HepG2 (cell line): ENCODE results near the gene TEK. TPM values are rescaled to one million over a fixed set of nuclear protein-coding genes. Genes with fewer than 3 reads are reported as not detected.

ENCODE experiments used
- ATAC-seq: fragments of 200-7000 bp; cut with Tn5 transposase; 3 replicates; pipeline ENCODE4 v1.9.1; 2020; ENCODE audit warnings: mild to moderate bottlenecking, moderate library complexity
- BruUV-seq: library from RNA; stranded (reverse); fragments of 400-500 nt; replicated peaks from 2 replicates; lab custom pipeline; 2021; lab: Mats Ljungman, UMichigan
- CTCF ChIA-PET: fragments of 300-600 bp; formaldehyde crosslinking; extraction: SDS; loops from one replicate; lab custom pipeline; 2021; ENCODE audit warnings: low total read pairs, inconsistent platforms, low intra/inter-chr PET ratio; lab: Yijun Ruan, JAX
- POLR2A ChIA-PET: fragments of 350-600 bp; sonication (Branson Sonifier 250); formaldehyde crosslinking; loops from one replicate; lab custom pipeline; 2020; ENCODE audit warnings: antibody characterized with exemption, inconsistent platforms; lab: Yijun Ruan, JAX
- DNase-seq: peaks from one replicate; pipeline ENCODE4 v3.0.0-alpha.2; 2015; ENCODE audit warnings: low spot score
- FAIRE-seq: peaks from 3 replicates; lab custom pipeline; 2011; peaks lifted over from hg19 to GRCh38; lab: Jason Lieb, UNC
- H2AFZ ChIP-seq: one replicate; pipeline ENCODE4 v1.6.1; 2011; ENCODE audit warnings: low read length, inconsistent platforms
- H3K27ac ChIP-seq: fragments of 300-600 bp; 3 replicates; pipeline ENCODE4 v1.8.0; 2011; ENCODE audit warnings: mixed run types, mild to moderate bottlenecking, mixed read lengths, low read length, inconsistent platforms; ENCODE audit not compliant: insufficient read depth; ENCODE audit errors: extremely low read length
- H3K27me3 ChIP-seq, 2 experiments: fragments of 200-600 bp in 1 of 2; 2 replicates in 1 of 2; 3 replicates in 1 of 2; pipeline versions ENCODE4 v1.6.0 to v1.8.0; 2011; ENCODE audit warnings: low read length in 2 of 2, mild to moderate bottlenecking in 2 of 2, moderate library complexity in 2 of 2, inconsistent platforms in 1 of 2; ENCODE audit not compliant: insufficient read depth in 2 of 2, control insufficient read depth in 1 of 2
- H3K36me3 ChIP-seq, 2 experiments: fragments of 200-600 bp in 1 of 2; replicated peaks in 1 of 2; 2 replicates in 1 of 2; 3 replicates in 1 of 2; pipeline versions ENCODE4 v1.5.1 to v1.8.0; 2011; ENCODE audit warnings: low read length in 2 of 2, inconsistent platforms in 1 of 2; ENCODE audit not compliant: insufficient read depth in 2 of 2, control insufficient read depth in 1 of 2
- H3K4me1 ChIP-seq: 2 replicates; pipeline ENCODE4 v1.5.1; 2012; ENCODE audit warnings: low read length, inconsistent platforms; ENCODE audit not compliant: insufficient read depth
- H3K4me2 ChIP-seq: 2 replicates; pipeline ENCODE4 v1.6.0; 2011; ENCODE audit warnings: low read depth, low read length, inconsistent platforms
- H3K4me3 ChIP-seq, 3 experiments: fragments of 200-600 bp in 1 of 3; sonication (generic), shearing (Covaris generic) in 1 of 3; replicated peaks in 1 of 3; 2 replicates each; pipeline ENCODE4 v1.5.1; 2011 to 2016; ENCODE audit warnings: low read length in 3 of 3, inconsistent platforms in 2 of 3, low read depth in 2 of 3, mild to moderate bottlenecking in 2 of 3, control low read depth in 1 of 3, mixed read lengths in 1 of 3; ENCODE audit not compliant: insufficient read depth in 1 of 3
- H3K79me2 ChIP-seq: one replicate; pipeline ENCODE4 v1.6.1; 2011; ENCODE audit warnings: low read length, inconsistent platforms; ENCODE audit not compliant: insufficient read depth
- H3K9ac ChIP-seq: 2 replicates; pipeline ENCODE4 v1.6.0; 2011; ENCODE audit warnings: mild to moderate bottlenecking, low read depth, low read length, inconsistent platforms; ENCODE audit not compliant: insufficient read depth
- H3K9me3 ChIP-seq: 2 replicates; pipeline ENCODE4 v1.5.1; 2012; ENCODE audit warnings: mild to moderate bottlenecking, low read length
- H4K20me1 ChIP-seq: 2 replicates; pipeline ENCODE4 v1.6.0; 2011; ENCODE audit warnings: inconsistent platforms, mild to moderate bottlenecking, low read length, moderate library complexity; ENCODE audit not compliant: insufficient read depth
- HOXA7 ChIP-seq: sonication (generic); formaldehyde crosslinking; IDR thresholded peaks from 2 replicates; pipeline ENCODE4 v1.8.1; 2022; ENCODE audit warnings: mild to moderate bottlenecking, missing genetic modification reagents, moderate library complexity
- MAF1 ChIP-seq: sonication (generic); formaldehyde crosslinking; IDR thresholded peaks from 2 replicates; pipeline ENCODE4 v1.5.0; 2020; ENCODE audit warnings: missing genetic modification reagents, borderline replicate concordance
- MIXL1 ChIP-seq: IDR thresholded peaks from 2 replicates; pipeline ENCODE4 v1.6.1; 2016
- RXRB ChIP-seq: IDR thresholded peaks from 2 replicates; pipeline ENCODE4 v1.6.1; 2016; ENCODE audit warnings: borderline replicate concordance, missing genetic modification reagents, missing compliant biosample characterization
- TAF1 ChIP-seq: sonication (generic); formaldehyde crosslinking; IDR thresholded peaks from 2 replicates; pipeline ENCODE4 v1.4.0; 2020; ENCODE audit warnings: missing genetic modification reagents
- TSC22D2 ChIP-seq: sonication (generic); formaldehyde crosslinking; IDR thresholded peaks from 2 replicates; pipeline ENCODE4 v1.5.1; 2020; ENCODE audit warnings: missing genetic modification reagents, mild to moderate bottlenecking, borderline replicate concordance
- ZNF557 ChIP-seq: sonication (generic); formaldehyde crosslinking; IDR thresholded peaks from 2 replicates; pipeline ENCODE4 v1.4.0; 2020; ENCODE audit warnings: missing genetic modification reagents
- ZNF580 ChIP-seq: IDR thresholded peaks from 2 replicates; pipeline ENCODE4 v1.6.1; 2016; ENCODE audit warnings: low read depth, borderline replicate concordance
- ZNF782 ChIP-seq: sonication (generic); formaldehyde crosslinking; IDR thresholded peaks from 2 replicates; pipeline ENCODE4 v1.4.0; 2020; ENCODE audit warnings: missing genetic modification reagents, mild to moderate bottlenecking, borderline replicate concordance
- WGBS: methylation state at CpG from one replicate; pipeline ENCODE4 v1.1.6; 2017; ENCODE audit warnings: low lambda C conversion rate; 5-methylcytosine and 5-hydroxymethylcytosine counted together
- in situ Hi-C: cut with HindIII; loops from 2 replicates; pipeline ENCODE4 v1.10.0; 2017; ENCODE audit warnings: low pct_unique_long_range_greater_than_20kb; ENCODE audit not compliant: extremely low pct_ligation_motif_present
- intact Hi-C: fragments of 100-400 bp; cut with micrococcal nuclease; formaldehyde crosslinking; loops from one replicate; pipeline ENCODE4 v1.10.0; 2022; ENCODE audit not compliant: unreplicated experiment
- polyA plus RNA-seq, 8 experiments: library from polyadenylated mRNA; depleted of rRNA in 3 of 8; stranded (reverse) in 7 of 8; unstranded in 1 of 8; fragments of >200 nt; fragmentation: Illumina TruSeq in 4 of 8; extraction: Trizol in 4 of 8; gene quantifications; 2 replicates each; pipeline versions ENCODE4 v1.2.1 to v1.2.3, GENCODE V29; 2011 to 2016; ENCODE audit warnings: low read depth in 4 of 8, missing spikeins in 1 of 8, mixed read lengths in 1 of 8; ENCODE audit not compliant: insufficient read depth in 1 of 8
- total RNA-seq, 5 experiments: library from RNA; depleted of rRNA; stranded (reverse); fragments of >200 nt; fragmentation: Illumina TruSeq; extraction: Trizol; gene quantifications; 2 replicates each; pipeline ENCODE4 v1.2.3, GENCODE V29; 2016; ENCODE audit warnings: low read depth in 1 of 5
- TF ChIP-seq, protein P1 (sequence below): sonication (generic); formaldehyde crosslinking; IDR thresholded peaks from 2 replicates; pipeline ENCODE4 v1.4.0; 2020; ENCODE audit warnings: mild to moderate bottlenecking, low read depth, missing genetic modification reagents
- TF ChIP-seq, protein P2 (sequence below): sonication (generic); formaldehyde crosslinking; IDR thresholded peaks from 2 replicates; pipeline ENCODE4 v1.8.0; 2022; ENCODE audit warnings: mild to moderate bottlenecking, missing genetic modification reagents

The TEK gene
- total and polyA plus RNA-seq, 2 of the 13 experiments (the other 11 are each of a cell fraction or from before 2014, with no cell fraction given) = not detected

DNA sequence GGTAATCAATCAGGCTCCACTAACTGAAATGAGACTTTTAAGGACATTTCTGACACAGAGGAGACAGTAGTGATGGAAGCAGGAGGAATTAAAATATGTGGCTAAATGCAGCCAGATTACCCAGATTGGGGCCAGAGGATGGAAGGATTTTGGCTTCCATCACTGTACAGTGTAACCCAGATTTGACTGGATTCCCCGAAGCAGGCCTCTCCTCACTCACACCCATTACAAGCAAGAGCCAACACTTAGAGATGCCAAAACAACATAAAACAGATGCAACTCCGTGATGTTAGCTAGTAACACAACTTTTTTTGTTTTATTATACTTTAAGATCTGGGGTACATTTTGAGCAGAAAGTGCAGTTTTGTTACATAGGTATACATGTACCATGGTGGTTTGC, 17.6 kb downstream of the TEK start:
- no peak for ATAC-seq
- FAIRE-seq = no peak
- no peak overlapping the region for H3K4me2 ChIP-seq
- WGBS = 13% methylated on average over 2 of the region's 2 CpGs
- no peaks in the 10 kb centered on the region for H3K36me3 ChIP-seq
- CTCF ChIA-PET = no interaction called here
- intact Hi-C loops = no loop called here
- no peak for DNase-seq
- H3K27ac ChIP-seq = no peak overlapping the region
- H3K9ac ChIP-seq = no peak overlapping the region
- H3K79me2 ChIP-seq = no peaks in the 10 kb centered on the region
- TF ChIP-seq, protein P1, sequence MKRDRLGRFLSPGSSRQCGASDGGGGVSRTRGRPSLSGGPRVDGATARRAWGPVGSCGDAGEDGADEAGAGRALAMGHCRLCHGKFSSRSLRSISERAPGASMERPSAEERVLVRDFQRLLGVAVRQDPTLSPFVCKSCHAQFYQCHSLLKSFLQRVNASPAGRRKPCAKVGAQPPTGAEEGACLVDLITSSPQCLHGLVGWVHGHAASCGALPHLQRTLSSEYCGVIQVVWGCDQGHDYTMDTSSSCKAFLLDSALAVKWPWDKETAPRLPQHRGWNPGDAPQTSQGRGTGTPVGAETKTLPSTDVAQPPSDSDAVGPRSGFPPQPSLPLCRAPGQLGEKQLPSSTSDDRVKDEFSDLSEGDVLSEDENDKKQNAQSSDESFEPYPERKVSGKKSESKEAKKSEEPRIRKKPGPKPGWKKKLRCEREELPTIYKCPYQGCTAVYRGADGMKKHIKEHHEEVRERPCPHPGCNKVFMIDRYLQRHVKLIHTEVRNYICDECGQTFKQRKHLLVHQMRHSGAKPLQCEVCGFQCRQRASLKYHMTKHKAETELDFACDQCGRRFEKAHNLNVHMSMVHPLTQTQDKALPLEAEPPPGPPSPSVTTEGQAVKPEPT (CRISPR knock-in tag) = no peak
- TF ChIP-seq, protein P2, sequence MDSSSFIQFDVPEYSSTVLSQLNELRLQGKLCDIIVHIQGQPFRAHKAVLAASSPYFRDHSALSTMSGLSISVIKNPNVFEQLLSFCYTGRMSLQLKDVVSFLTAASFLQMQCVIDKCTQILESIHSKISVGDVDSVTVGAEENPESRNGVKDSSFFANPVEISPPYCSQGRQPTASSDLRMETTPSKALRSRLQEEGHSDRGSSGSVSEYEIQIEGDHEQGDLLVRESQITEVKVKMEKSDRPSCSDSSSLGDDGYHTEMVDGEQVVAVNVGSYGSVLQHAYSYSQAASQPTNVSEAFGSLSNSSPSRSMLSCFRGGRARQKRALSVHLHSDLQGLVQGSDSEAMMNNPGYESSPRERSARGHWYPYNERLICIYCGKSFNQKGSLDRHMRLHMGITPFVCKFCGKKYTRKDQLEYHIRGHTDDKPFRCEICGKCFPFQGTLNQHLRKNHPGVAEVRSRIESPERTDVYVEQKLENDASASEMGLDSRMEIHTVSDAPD (CRISPR knock-in tag) = no peak
- TF ChIP-seq MAF1 (CRISPR knock-in tag) (no peak), ZNF580 (CRISPR knock-in tag) (no peak), MIXL1 (CRISPR knock-in tag) (no peak), TAF1 (CRISPR knock-in tag) (no peak), TSC22D2 (CRISPR knock-in tag) (no peak), RXRB (CRISPR knock-in tag) (no peak), HOXA7 (no peak), ZNF782 (CRISPR knock-in tag) (no peak), ZNF557 (CRISPR knock-in tag) (no peak)
- TF ChIP-seq, all 625 proteins: peak for 0
- in situ Hi-C loops = no loop called here
- no peak overlapping the region for H3K4me3 ChIP-seq
- POLR2A ChIA-PET = no interaction called here
- no TSS peak for BruUV-seq
- no peaks in the 10 kb centered on the region for H3K4me1 ChIP-seq
- H3K27me3 ChIP-seq = peaks cover 0 to 18% of the 10 kb centered on the region in 2 experiments; a peak in 2 of 5 replicates
- no peak overlapping the region for H2AFZ ChIP-seq
- H3K9me3 ChIP-seq = no peaks in the 10 kb centered on the region
- no peaks in the 10 kb centered on the region for H4K20me1 ChIP-seq
